Measurements from ENCODE around the gene FUT9. TPM values are rescaled to one million over a fixed set of nuclear protein-coding genes. Genes with fewer than 3 reads are reported as not detected.

The FUT9 gene
- total RNA-seq, 2 donors from 2014 or later = 0.11 to 1.2 TPM

- 19% methylated on average over 3 of the region's 3 CpGs for WGBS
- intact Hi-C loops (cut with DNase I) = no loop called here
- TF ChIP-seq CTCF (IDR thresholded peaks at IDR 0.05) (no peak), POLR2AphosphoS5 (IDR thresholded peaks at IDR 0.05) (no peak), POLR2A (IDR thresholded peaks at IDR 0.05) (no peak)
- no peak overlapping the region for H3K27ac ChIP-seq
- DNase-seq (ENCODE audit: low spot score) = no peak
- no peaks in the 10 kb centered on the region for H3K4me1 ChIP-seq (replicated peaks)
- H3K27me3 ChIP-seq (replicated peaks; ENCODE audit: insufficient read depth) = no peaks in the 10 kb centered on the region
- no peak overlapping the region for H3K4me3 ChIP-seq
- no peaks in the 10 kb centered on the region for H3K36me3 ChIP-seq
- no peaks in the 10 kb centered on the region for H3K9me3 ChIP-seq
Observed at GRCh38 chr6:96196633-96197032, 180.9 kb downstream of the FUT9 start.

GRCh38 chr6:96197241-96197640 is 181.5 kb downstream of the FUT9 start:
- no peak for DNase-seq (ENCODE audit: low spot score)
- H3K36me3 ChIP-seq = no peaks in the 10 kb centered on the region
- H3K4me3 ChIP-seq = no peak overlapping the region
- no peak overlapping the region for H3K27ac ChIP-seq
- no peak for TF ChIP-seq CTCF (IDR thresholded peaks at IDR 0.05)
- no peak for TF ChIP-seq POLR2AphosphoS5 (IDR thresholded peaks at IDR 0.05)
- no peak for TF ChIP-seq POLR2A (IDR thresholded peaks at IDR 0.05)
- intact Hi-C loops (cut with DNase I) = no loop called here
- no peaks in the 10 kb centered on the region for H3K9me3 ChIP-seq
- H3K4me1 ChIP-seq (replicated peaks) = no peaks in the 10 kb centered on the region
- no peaks in the 10 kb centered on the region for H3K27me3 ChIP-seq (replicated peaks; ENCODE audit: insufficient read depth)

GRCh38 chr6:96202571-96202970 is 186.8 kb downstream of the FUT9 start:
- no peaks in the 10 kb centered on the region for H3K4me1 ChIP-seq (replicated peaks)
- WGBS = 88% methylated on average over 6 of the region's 6 CpGs
- intact Hi-C loops (cut with DNase I) = no loop called here
- no peaks in the 10 kb centered on the region for H3K36me3 ChIP-seq
- no peaks in the 10 kb centered on the region for H3K9me3 ChIP-seq
- no peak for TF ChIP-seq CTCF (IDR thresholded peaks at IDR 0.05)
- TF ChIP-seq POLR2AphosphoS5 (IDR thresholded peaks at IDR 0.05) = no peak
- TF ChIP-seq POLR2A (IDR thresholded peaks at IDR 0.05) = no peak
- no peak overlapping the region for H3K4me3 ChIP-seq
- H3K27me3 ChIP-seq (replicated peaks; ENCODE audit: insufficient read depth) = no peaks in the 10 kb centered on the region
- H3K27ac ChIP-seq = no peak overlapping the region
- no peak for DNase-seq (ENCODE audit: low spot score)

- Histone ChIP-seq H3K4me1 (replicated peaks) (no peaks in the 10 kb centered on the region), H3K36me3 (no peaks in the 10 kb centered on the region), H3K4me3 (no peak overlapping the region), H3K27ac (no peak overlapping the region), H3K27me3 (replicated peaks; ENCODE audit: insufficient read depth) (no peaks in the 10 kb centered on the region), H3K9me3 (no peaks in the 10 kb centered on the region)
- DNase-seq (ENCODE audit: low spot score) = no peak
- TF ChIP-seq CTCF (IDR thresholded peaks at IDR 0.05) (no peak), POLR2A (IDR thresholded peaks at IDR 0.05) (no peak), POLR2AphosphoS5 (IDR thresholded peaks at IDR 0.05) (no peak)
- 91% methylated on average over 2 of the region's 2 CpGs for WGBS
- intact Hi-C loops (cut with DNase I) = no loop called here
Observed at GRCh38 chr6:96211341-96211740, 195.6 kb downstream of the FUT9 start.

- H3K9me3 ChIP-seq = no peaks in the 10 kb centered on the region
- H3K4me1 ChIP-seq (replicated peaks) = no peaks in the 10 kb centered on the region
- H3K27me3 ChIP-seq (replicated peaks; ENCODE audit: insufficient read depth) = no peaks in the 10 kb centered on the region
- no peak overlapping the region for H3K4me3 ChIP-seq
- intact Hi-C loops (cut with DNase I) = no loop called here
- no peak overlapping the region for H3K27ac ChIP-seq
- no peak for DNase-seq (ENCODE audit: low spot score)
- no peaks in the 10 kb centered on the region for H3K36me3 ChIP-seq
- no peak for TF ChIP-seq POLR2AphosphoS5 (IDR thresholded peaks at IDR 0.05)
- TF ChIP-seq CTCF (IDR thresholded peaks at IDR 0.05) = no peak
- no peak for TF ChIP-seq POLR2A (IDR thresholded peaks at IDR 0.05)
Observed at GRCh38 chr6:96212066-96212465, 196.3 kb downstream of the FUT9 start.

All from prostate gland (tissue), 2 donors.